GM13977 (cell line): ENCODE data around the gene MAD1L1.

ENCODE experiments used
- DNase-seq: peaks from one replicate; pipeline ENCODE4 v3.0.0; 2012; ENCODE audit warnings: low spot score
- CTCF ChIP-seq: IDR thresholded peaks from 2 replicates; pipeline ENCODE4 v1.5.1; 2012; ENCODE audit warnings: mild to moderate bottlenecking, control low read depth; ENCODE audit not compliant: insufficient read depth; ENCODE audit errors: extremely low read depth, missing control alignments
- in situ Hi-C: fragments of 300-500 bp; cut with MboI; formaldehyde crosslinking; loops from one replicate; pipeline ENCODE4 v1.12.0; 2022; ENCODE audit warnings: low sequenced_read_pairs, low pct_unique_long_range_greater_than_20kb, mixed read lengths, inconsistent platforms; ENCODE audit not compliant: unreplicated experiment

The MAD1L1 gene

GRCh38 chr7:2158331-2159175 lies 74.2 kb downstream of the MAD1L1 start:
- DNase-seq = no peak
- in situ Hi-C loops = no loop called here

GRCh38 chr7:2157473-2158279 lies 75.1 kb downstream of the MAD1L1 start:
- in situ Hi-C loops = no loop called here
- TF ChIP-seq CTCF = no peak
- no peak for DNase-seq

More at GRCh38 chr7:2158331-2159175, 74.2 kb downstream of the MAD1L1 start:
- no peak for TF ChIP-seq CTCF

- DNase-seq = no peak
- no peak for TF ChIP-seq CTCF
- in situ Hi-C loops = no loop called here
Observed at GRCh38 chr7:2156756-2157472, 75.8 kb downstream of the MAD1L1 start.

- in situ Hi-C loops = no loop called here
- no peak for DNase-seq
- TF ChIP-seq CTCF = no peak
Observed at GRCh38 chr7:2154831-2155230, 77.9 kb downstream of the MAD1L1 start.

- DNase-seq = no peak
- no peak for TF ChIP-seq CTCF
- in situ Hi-C loops = no loop called here
Observed at GRCh38 chr7:2154121-2154520, 78.6 kb downstream of the MAD1L1 start.

GRCh38 chr7:2152646-2153045 lies 80.1 kb downstream of the MAD1L1 start:
- no peak for DNase-seq
- no peak for TF ChIP-seq CTCF
- in situ Hi-C loops = no loop called here
